HepG2 (cell line): ENCODE results near the gene CAMK2D. TPM values are rescaled to one million over a fixed set of nuclear protein-coding genes. Genes with fewer than 3 reads are reported as not detected.

Experiments used
- CBX5 ChIP-seq: sonication (generic); formaldehyde crosslinking; IDR thresholded peaks from 2 replicates; pipeline ENCODE4 v1.4.0; 2020; ENCODE audit warnings: missing genetic modification reagents, borderline replicate concordance
- CCDC6 ChIP-seq: sonication (generic); formaldehyde crosslinking; IDR thresholded peaks from 2 replicates; pipeline ENCODE4 v1.8.1; 2022; ENCODE audit warnings: mild to moderate bottlenecking, missing genetic modification reagents, moderate library complexity
- EEA1 ChIP-seq: sonication (generic); formaldehyde crosslinking; IDR thresholded peaks from 2 replicates; pipeline ENCODE4 v1.5.1; 2020; ENCODE audit warnings: mild to moderate bottlenecking, missing genetic modification reagents, borderline replicate concordance
- EP300 ChIP-seq, 3 experiments: sonication (generic) in 1 of 3; formaldehyde crosslinking in 1 of 3; IDR thresholded peaks; 2 replicates each; pipeline versions ENCODE4 v1.5.1 to v1.6.1; 2011 to 2020; ENCODE audit warnings: low read depth in 2 of 3, low read length in 2 of 3, borderline replicate concordance in 1 of 3, improper control_type of control experiment in 1 of 3, mild to moderate bottlenecking in 1 of 3, missing genetic modification reagents in 1 of 3, moderate library complexity in 1 of 3
- KDM6A ChIP-seq: IDR thresholded peaks from 2 replicates; pipeline ENCODE4 v1.6.1; 2016; ENCODE audit warnings: low read depth
- KLF15 ChIP-seq: sonication (generic); formaldehyde crosslinking; IDR thresholded peaks from 2 replicates; pipeline ENCODE4 v1.8.1; 2023; ENCODE audit warnings: borderline replicate concordance, mild to moderate bottlenecking, inconsistent platforms, missing genetic modification reagents, mixed read lengths
- KMT2B ChIP-seq: IDR thresholded peaks from 2 replicates; pipeline ENCODE4 v1.6.1; 2016; ENCODE audit warnings: missing genetic modification reagents, missing compliant biosample characterization
- MAFF ChIP-seq: IDR thresholded peaks from 2 replicates; pipeline ENCODE4 v1.6.1; 2011; ENCODE audit warnings: low read depth, low read length, improper control_type of control experiment
- MED1 ChIP-seq: sonication (generic); formaldehyde crosslinking; IDR thresholded peaks from 2 replicates; pipeline ENCODE4 v1.4.0; 2020; ENCODE audit warnings: missing genetic modification reagents
- MIXL1 ChIP-seq: IDR thresholded peaks from 2 replicates; pipeline ENCODE4 v1.6.1; 2016
- PATZ1 ChIP-seq: sonication (generic); formaldehyde crosslinking; IDR thresholded peaks from 2 replicates; pipeline ENCODE4 v1.4.0; 2020; ENCODE audit warnings: missing genetic modification reagents
- RBFOX2 ChIP-seq: fragments of 200-400 bp; formaldehyde crosslinking; IDR thresholded peaks from 2 replicates; pipeline ENCODE4 v1.6.1; 2017; ENCODE audit warnings: low read depth, mild to moderate bottlenecking, low read length
- SNAPC5 ChIP-seq: sonication (generic); formaldehyde crosslinking; IDR thresholded peaks from 2 replicates; pipeline ENCODE4 v1.8.1; 2023; ENCODE audit warnings: mild to moderate bottlenecking, missing genetic modification reagents, borderline replicate concordance
- SRSF1 ChIP-seq: fragments of 200-400 bp; formaldehyde crosslinking; optimal IDR thresholded peaks from 2 replicates; pipeline ENCODE3; 2017; ENCODE audit warnings: mild to moderate bottlenecking, low read depth, low read length, moderate library complexity
- TERF1 ChIP-seq: sonication (generic); formaldehyde crosslinking; IDR thresholded peaks from 2 replicates; pipeline ENCODE4 v1.8.0; 2022; ENCODE audit warnings: mild to moderate bottlenecking, missing genetic modification reagents, moderate library complexity
- THAP7 ChIP-seq: sonication (generic); formaldehyde crosslinking; IDR thresholded peaks from 2 replicates; pipeline ENCODE4 v1.8.1; 2023; ENCODE audit warnings: mild to moderate bottlenecking, missing genetic modification reagents
- YEATS2 ChIP-seq: sonication (generic); formaldehyde crosslinking; IDR thresholded peaks from 2 replicates; pipeline ENCODE4 v1.4.0; 2020; ENCODE audit warnings: missing genetic modification reagents, borderline replicate concordance
- ZBTB21 ChIP-seq: sonication (generic); formaldehyde crosslinking; IDR thresholded peaks from 2 replicates; pipeline ENCODE4 v1.4.0; 2020; ENCODE audit warnings: missing genetic modification reagents
- ZBTB8A ChIP-seq: sonication (generic); formaldehyde crosslinking; IDR thresholded peaks from 2 replicates; pipeline ENCODE4 v1.4.0; 2020; ENCODE audit warnings: mild to moderate bottlenecking, low read depth, missing genetic modification reagents, borderline replicate concordance
- ZNF205 ChIP-seq: IDR thresholded peaks from 2 replicates; pipeline ENCODE4 v1.6.1; 2018; ENCODE audit warnings: missing biosample characterization, missing genetic modification reagents
- ZNF264 ChIP-seq: sonication (generic); formaldehyde crosslinking; IDR thresholded peaks from 2 replicates; pipeline ENCODE4 v1.4.0; 2020; ENCODE audit warnings: missing genetic modification reagents
- ZNF350 ChIP-seq: sonication (generic); formaldehyde crosslinking; IDR thresholded peaks from 2 replicates; pipeline ENCODE4 v1.4.0; 2020; ENCODE audit warnings: mild to moderate bottlenecking, low read depth, missing genetic modification reagents, borderline replicate concordance
- ZNF44 ChIP-seq: sonication (generic); formaldehyde crosslinking; IDR thresholded peaks from 2 replicates; pipeline ENCODE4 v1.5.1; 2020; ENCODE audit warnings: mild to moderate bottlenecking, missing genetic modification reagents
- ZNF510 ChIP-seq: sonication (generic); formaldehyde crosslinking; IDR thresholded peaks from 2 replicates; pipeline ENCODE4 v1.4.0; 2020; ENCODE audit warnings: low read depth, mild to moderate bottlenecking, missing genetic modification reagents
- ZNF614 ChIP-seq: IDR thresholded peaks from 2 replicates; pipeline ENCODE4 v1.6.1; 2018; ENCODE audit warnings: missing biosample characterization, missing genetic modification reagents, inconsistent platforms, borderline replicate concordance
- ZNF670 ChIP-seq: sonication (generic); formaldehyde crosslinking; IDR thresholded peaks from 2 replicates; pipeline ENCODE4 v1.8.0; 2022; ENCODE audit warnings: mild to moderate bottlenecking, missing genetic modification reagents, borderline replicate concordance
- ZNF7 ChIP-seq: IDR thresholded peaks from 2 replicates; pipeline ENCODE4 v1.6.1; 2016; ENCODE audit warnings: missing biosample characterization, missing genetic modification reagents
- ZNF768 ChIP-seq: sonication (generic); formaldehyde crosslinking; IDR thresholded peaks from 2 replicates; pipeline ENCODE4 v1.4.0; 2020; ENCODE audit warnings: missing genetic modification reagents
- polyA plus RNA-seq, 8 experiments: library from polyadenylated mRNA; depleted of rRNA in 3 of 8; stranded (reverse) in 7 of 8; unstranded in 1 of 8; fragments of >200 nt; fragmentation: Illumina TruSeq in 4 of 8; extraction: Trizol in 4 of 8; gene quantifications; 2 replicates each; pipeline versions ENCODE4 v1.2.1 to v1.2.3, GENCODE V29; 2011 to 2016; ENCODE audit warnings: low read depth in 4 of 8, missing spikeins in 1 of 8, mixed read lengths in 1 of 8; ENCODE audit not compliant: insufficient read depth in 1 of 8
- total RNA-seq, 5 experiments: library from RNA; depleted of rRNA; stranded (reverse); fragments of >200 nt; fragmentation: Illumina TruSeq; extraction: Trizol; gene quantifications; 2 replicates each; pipeline ENCODE4 v1.2.3, GENCODE V29; 2016; ENCODE audit warnings: low read depth in 1 of 5

CAMK2D gene
- total and polyA plus RNA-seq, 2 of the 13 experiments (the other 11 are each of a cell fraction or from before 2014, with no cell fraction given), result 18.0 to 65.4 TPM

GRCh38 chr4:113761620-113762185 is at the start of gene CAMK2D (continued):
- TF ChIP-seq SNAPC5, result no peak
- TF ChIP-seq ZBTB21 (CRISPR knock-in tag), result no peak
- TF ChIP-seq PATZ1 (CRISPR knock-in tag), result peak; percentile 94
- no peak for TF ChIP-seq EEA1
- TF ChIP-seq ZNF350 (CRISPR knock-in tag), result 0 out of 2 replicates have a peak, but pooled peaks have one; percentile 3
- peak; percentile 5; the same call in 1 of the 2 replicates for TF ChIP-seq ZNF768 (CRISPR knock-in tag)
- 0 out of 2 replicates have a peak, but pooled peaks have one; percentile 34 for TF ChIP-seq ZNF510 (CRISPR knock-in tag)
- TF ChIP-seq ZNF614 (CRISPR knock-in tag), result no peak
- TF ChIP-seq THAP7, result no peak
- peak; percentile 42; the same call in 1 of the 2 replicates for TF ChIP-seq YEATS2
- peak; percentile 80 for TF ChIP-seq RBFOX2
- TF ChIP-seq ZNF670, result 0 out of 2 replicates have a peak, but pooled peaks have one; percentile 24
- TF ChIP-seq SRSF1, result peak; percentile 38
- TF ChIP-seq ZNF205 (CRISPR knock-in tag), result peak; percentile 87
- peak; percentile 69; the same call in 1 of the 2 replicates for TF ChIP-seq CCDC6 (CRISPR knock-in tag)
- no peak; the same call in 1 of the 2 replicates for TF ChIP-seq MED1 (CRISPR knock-in tag)
- TF ChIP-seq ZBTB8A (CRISPR knock-in tag), result no peak
- TF ChIP-seq MAFF, result no peak
- 0 out of 2 replicates have a peak, but pooled peaks have one; percentile 4 for TF ChIP-seq ZNF7 (CRISPR knock-in tag)
- no peak for TF ChIP-seq ZNF264
- TF ChIP-seq CBX5 (CRISPR knock-in tag), result no peak
- TF ChIP-seq KDM6A (CRISPR knock-in tag), result no peak
- TF ChIP-seq EP300 (IDR thresholded peaks at IDR 0.05; ENCODE audit: low read depth in 2 of 2, low read length in 2 of 2), result peak in 1 of 2 experiments; percentile 24; a peak in 2 of 4 replicates
- no peak for TF ChIP-seq EP300 (CRISPR knock-in tag; IDR thresholded peaks at IDR 0.05; ENCODE audit: borderline replicate concordance)
- TF ChIP-seq KMT2B (CRISPR knock-in tag), result no peak
- TF ChIP-seq TERF1, result no peak
- TF ChIP-seq MIXL1 (CRISPR knock-in tag), result no peak
- TF ChIP-seq KLF15 (CRISPR knock-in tag), result no peak
- 0 out of 2 replicates have a peak, but pooled peaks have one; percentile 12 for TF ChIP-seq ZNF44 (CRISPR knock-in tag)
